GM21360 (cell line): Measurements from ENCODE around the gene SPOCK2.
"Not testable (repeated sequence)": the region's sequence is repeated elsewhere in the genome, so short reads cannot be mapped to it uniquely, and the experiment has no call there.

Experiments
- ATAC-seq: cut with Tn5 transposase; IDR thresholded peaks from one replicate; pipeline ENCODE4 v1.9.1; 2021; ENCODE audit warnings: mild to moderate bottlenecking, moderate library complexity; ENCODE audit not compliant: unreplicated experiment

Gene SPOCK2

GRCh38 chr10:72108830-72109635 lies 20.7 kb upstream of the SPOCK2 start:
- no peak for ATAC-seq

GRCh38 chr10:72108004-72108370 lies 19.6 kb upstream of the SPOCK2 start:
- not testable (repeated sequence) for ATAC-seq

GRCh38 chr10:72107325-72108003 lies 19.1 kb upstream of the SPOCK2 start:
- ATAC-seq: no peak

GRCh38 chr10:72106896-72107295 lies 18.5 kb upstream of the SPOCK2 start:
- ATAC-seq: no peak

GRCh38 chr10:72106154-72106849 lies 18.0 kb upstream of the SPOCK2 start:
- no peak for ATAC-seq

GRCh38 chr10:72105710-72106109 lies 17.4 kb upstream of the SPOCK2 start:
- ATAC-seq: no peak

GRCh38 chr10:72105098-72105475 lies 16.7 kb upstream of the SPOCK2 start:
- ATAC-seq: no peak

- no peak for ATAC-seq
These were observed 16.2 kb upstream of the SPOCK2 start for GRCh38 chr10:72104472-72105097.

- ATAC-seq: no peak
These were observed 11.2 kb upstream of the SPOCK2 start for GRCh38 chr10:72099600-72099921.

- ATAC-seq: no peak
These were observed 10.7 kb upstream of the SPOCK2 start for GRCh38 chr10:72098836-72099599.

- no peak for ATAC-seq
These were observed 10.0 kb upstream of the SPOCK2 start for GRCh38 chr10:72098301-72098835.

- ATAC-seq: no peak
These were observed 9.3 kb upstream of the SPOCK2 start for GRCh38 chr10:72097448-72098300.

GRCh38 chr10:72096115-72097000 lies 8.0 kb upstream of the SPOCK2 start:
- no peak for ATAC-seq

- no peak for ATAC-seq
These were observed 6.8 kb upstream of the SPOCK2 start for GRCh38 chr10:72095195-72095594.

- ATAC-seq: no peak
These were observed 6.2 kb upstream of the SPOCK2 start for GRCh38 chr10:72094574-72094973.

- ATAC-seq: no peak
These were observed 5.1 kb upstream of the SPOCK2 start for GRCh38 chr10:72093450-72093849.

GRCh38 chr10:72092987-72093386 lies 4.6 kb upstream of the SPOCK2 start:
- no peak for ATAC-seq

- no peak for ATAC-seq
These were observed 4.0 kb upstream of the SPOCK2 start for GRCh38 chr10:72092171-72092924.
